ENCODE data around the gene LAGE3.

LAGE3 gene

DNA sequence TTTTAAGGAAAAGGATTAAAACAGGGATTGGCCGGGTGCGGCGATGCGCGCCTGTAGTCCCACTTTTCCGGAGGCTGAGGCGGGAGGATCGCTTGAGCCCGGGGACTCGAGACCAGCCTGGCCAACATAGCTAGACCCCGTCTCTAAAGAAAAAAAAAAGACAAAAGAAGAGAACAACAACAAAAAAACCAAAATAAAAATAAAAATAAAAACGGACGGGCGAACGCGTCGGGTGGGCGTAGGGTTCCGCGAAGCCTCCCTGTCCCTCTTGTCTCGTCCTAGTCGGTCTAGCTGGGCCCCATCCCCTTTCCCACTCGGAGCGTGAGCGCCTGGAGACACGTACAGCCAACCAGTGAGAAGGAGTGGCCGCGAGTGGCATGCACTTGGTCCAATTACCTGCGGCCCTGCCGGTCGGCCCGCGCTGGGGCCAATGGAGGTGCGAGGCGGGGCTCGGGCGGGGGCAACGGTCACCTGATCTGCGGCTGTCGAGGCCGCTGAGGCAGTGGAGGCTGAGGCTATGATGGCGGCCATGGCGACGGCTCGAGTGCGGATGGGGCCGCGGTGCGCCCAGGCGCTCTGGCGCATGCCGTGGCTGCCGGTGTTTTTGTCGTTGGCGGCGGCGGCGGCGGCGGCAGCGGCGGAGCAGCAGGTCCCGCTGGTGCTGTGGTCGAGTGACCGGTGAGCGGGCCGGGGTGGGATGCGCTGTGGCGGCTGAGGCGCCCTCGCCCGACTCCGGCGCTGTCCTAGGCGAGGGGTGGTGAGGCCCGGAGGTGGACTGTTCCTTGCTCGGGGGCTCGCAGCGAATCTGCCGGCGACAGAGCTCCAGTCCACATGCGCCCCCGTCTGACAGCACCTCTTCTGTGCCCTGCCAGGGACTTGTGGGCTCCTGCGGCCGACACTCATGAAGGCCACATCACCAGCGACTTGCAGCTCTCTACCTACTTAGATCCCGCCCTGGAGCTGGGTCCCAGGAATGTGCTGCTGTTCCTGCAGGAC is 50.6 kb downstream of the LAGE3 start, which contains the start of gene ATP6AP1:
Gene ATP6AP1 (plus strand): TSS at position 502 of the 996 bp plus-strand sequence. CDS start 16 bp downstream, at position 518.
- peaks cover 24% of the 10 kb centered on the region for H3K36me3 Mint-ChIP-seq
- peak within 1 kb of the TSS; percentile 77 for H3K4me3 Mint-ChIP-seq
- peaks cover 29% of the 10 kb centered on the region for H3K4me1 Mint-ChIP-seq

More for the DNA sequence above, 50.6 kb downstream of the LAGE3 start, which contains the start of gene ATP6AP1:
- Mint-ChIP-seq H3K9me3 (no peaks in the 10 kb centered on the region), H3K27ac (peak within 1 kb of the TSS; percentile 93)
- DNase-seq (ENCODE audit: low spot score in 2 of 2) = peak; percentile 73 to 88
- ATAC-seq = peak; percentile 99
